Stimulated activated CD8-positive, alpha-beta memory T cell treated with anti-CD3 and anti-CD28 coated beads, Interleukin-4, amount 100 ng/mL, for 48 hours (primary cell): ENCODE results near the gene SLC6A6.

Source experiments
- DNase-seq: peaks from one replicate; pipeline ENCODE4 v3.0.0-alpha.2; 2020

Gene SLC6A6

DNA sequence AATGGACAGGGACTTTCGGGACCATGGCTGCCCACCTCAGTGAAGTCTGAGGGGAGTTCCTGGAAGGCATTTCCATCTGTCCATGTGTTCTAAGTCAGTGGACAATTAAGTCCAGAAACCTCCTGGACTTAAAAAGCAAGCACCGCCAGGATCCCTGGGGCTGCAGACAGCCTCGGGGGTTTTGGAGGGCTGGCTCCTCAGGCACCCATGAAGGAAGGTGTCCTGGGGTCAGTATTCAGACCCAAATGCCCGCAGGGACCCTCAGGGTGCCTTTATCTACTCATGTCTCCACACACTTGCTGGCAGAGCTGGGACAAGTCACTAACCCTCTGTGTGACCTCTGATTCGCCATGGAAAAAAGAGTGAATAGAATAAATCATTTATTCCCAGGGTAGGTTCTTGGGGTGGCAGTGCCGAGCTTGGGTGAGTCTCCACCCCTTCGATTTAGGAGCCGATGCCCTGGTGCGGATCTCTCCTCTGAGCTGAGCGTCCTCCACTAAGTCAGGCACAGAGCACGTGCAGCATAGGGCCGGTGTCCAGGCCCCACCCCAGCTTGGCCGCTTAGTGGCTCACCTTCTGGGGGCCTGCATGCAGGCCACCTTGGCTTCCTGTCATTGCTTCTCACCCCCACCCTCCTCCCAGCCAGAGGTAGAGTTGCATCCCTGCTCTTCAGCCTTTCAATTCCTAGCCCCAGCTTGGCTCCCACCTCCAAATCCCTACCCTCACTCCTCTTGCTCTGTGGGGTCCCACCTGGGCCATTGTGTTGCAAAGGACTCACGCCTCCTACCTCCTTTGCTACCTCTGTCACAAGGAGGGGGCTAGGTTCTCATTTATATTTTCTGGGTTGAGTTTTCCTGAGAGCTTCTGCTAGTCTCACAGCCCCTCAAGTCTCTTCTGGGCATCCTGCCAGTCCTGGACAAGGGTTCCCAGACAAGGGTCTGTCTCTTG is 19.9 kb downstream of the SLC6A6 start:
- no peak for DNase-seq

GRCh38 chr3:14423197-14423743 is 20.9 kb downstream of the SLC6A6 start:
- no peak for DNase-seq

DNA sequence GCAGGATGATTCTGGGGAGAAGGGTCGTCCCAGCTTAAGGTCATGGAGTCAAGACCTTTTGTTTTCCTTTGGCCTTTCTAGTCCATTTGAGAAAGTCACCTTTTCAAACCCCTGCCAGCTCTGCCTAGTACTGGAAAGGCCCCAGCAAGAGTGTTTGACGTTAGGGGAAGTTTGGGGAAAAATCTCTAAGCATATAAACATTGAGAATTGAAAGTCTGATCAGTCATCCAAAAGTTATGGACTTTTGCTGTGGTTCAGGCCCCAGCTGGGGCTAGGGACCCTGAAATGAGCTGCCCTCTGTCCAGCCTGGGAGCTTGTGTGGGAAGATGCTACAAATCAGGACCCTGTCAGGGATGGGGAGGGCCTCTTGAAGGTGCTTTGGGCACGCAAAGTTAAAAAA is 21.6 kb downstream of the SLC6A6 start:
- DNase-seq, result no peak

- DNase-seq, result peak; percentile 53
These were observed 22.5 kb downstream of the SLC6A6 start for GRCh38 chr3:14424711-14425580.

- peak; percentile 53 for DNase-seq
These were observed 23.3 kb downstream of the SLC6A6 start for GRCh38 chr3:14425581-14426304.

- DNase-seq, result no peak
These were observed 23.9 kb downstream of the SLC6A6 start for GRCh38 chr3:14426305-14426620.

DNA sequence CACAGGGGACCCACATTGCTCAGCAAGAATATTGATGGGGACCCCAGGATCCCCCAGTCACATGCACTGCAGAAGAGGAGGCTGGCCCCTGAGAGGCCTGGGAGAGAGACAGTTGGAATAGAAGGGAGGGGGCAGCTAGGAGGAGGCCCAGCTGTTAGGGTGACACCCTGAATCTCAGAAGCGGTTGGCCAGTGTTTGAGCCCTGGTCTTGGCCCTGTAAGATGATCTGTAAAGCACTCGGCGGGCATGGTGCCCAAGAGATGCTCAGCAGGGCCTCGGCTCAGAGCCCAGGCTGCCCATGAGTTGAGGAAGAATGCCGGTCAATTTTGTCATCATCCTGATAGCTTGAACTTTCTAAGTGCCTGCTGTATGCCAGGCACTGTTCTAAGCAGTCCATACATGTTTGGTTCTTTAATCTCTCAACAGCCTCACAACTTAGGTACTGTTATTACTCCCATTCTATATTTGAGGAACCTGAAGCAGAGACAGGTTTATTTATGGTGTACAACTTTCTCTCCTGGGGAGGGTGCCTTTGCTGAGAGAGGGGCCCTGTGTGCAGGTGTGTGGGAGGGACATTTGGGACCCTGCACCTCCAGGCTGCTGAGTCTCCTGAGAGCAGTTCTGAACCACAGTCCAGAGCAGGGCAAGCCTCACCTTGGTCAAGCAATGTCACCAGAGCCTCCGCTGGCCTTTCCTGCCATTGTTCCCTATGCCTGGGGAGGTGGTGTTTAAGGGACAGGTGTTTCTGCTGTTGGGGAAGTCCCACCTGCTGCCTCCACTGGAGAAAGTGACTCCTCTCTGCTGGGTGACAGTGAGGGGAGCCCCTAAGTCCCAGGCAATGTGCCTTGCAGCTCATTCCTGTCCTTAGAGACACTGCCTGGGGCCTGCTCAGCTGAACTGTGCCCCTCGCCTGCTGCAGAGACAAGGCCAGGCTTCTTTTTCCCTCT is 26.0 kb downstream of the SLC6A6 start:
- peak; percentile 44 for DNase-seq

DNA sequence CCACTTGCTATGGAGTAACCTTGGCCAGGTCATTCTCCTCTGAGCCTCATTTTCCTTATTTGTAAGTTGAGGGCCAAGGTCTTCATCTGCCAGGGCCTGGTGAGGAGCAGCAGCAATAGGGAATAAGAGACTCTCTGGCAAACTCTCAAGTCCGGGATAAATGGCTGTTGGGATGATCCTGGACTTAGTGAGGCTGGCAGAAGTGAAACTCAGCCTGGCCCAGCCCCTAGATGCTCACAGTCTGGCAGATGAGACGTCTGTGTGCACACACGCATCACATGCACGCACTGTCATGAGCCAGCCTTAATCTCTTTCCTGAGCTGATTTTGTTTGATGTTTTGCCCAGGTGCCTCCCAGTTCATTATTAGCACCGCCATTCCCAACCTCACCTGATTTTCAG is 26.8 kb downstream of the SLC6A6 start:
- DNase-seq, result no peak

DNA sequence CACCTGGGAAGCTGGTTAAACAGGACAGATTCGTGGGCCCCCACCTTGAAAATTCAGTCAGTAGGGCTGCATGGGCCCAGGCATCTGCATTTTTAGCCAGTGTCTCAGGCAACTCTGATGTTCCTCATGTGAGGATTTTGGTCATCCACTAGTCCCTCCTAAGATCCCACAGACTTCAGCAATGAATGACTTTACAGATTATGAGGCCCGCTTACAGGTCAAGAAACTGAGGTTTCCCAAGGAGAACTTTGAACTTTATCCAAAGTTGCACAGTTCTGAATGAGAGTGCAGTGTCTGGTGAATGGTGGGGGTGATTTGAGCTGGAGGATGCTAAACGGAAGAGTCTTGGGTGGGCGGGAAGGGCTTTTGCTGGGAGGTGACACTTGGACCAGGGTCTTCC is 27.2 kb downstream of the SLC6A6 start:
- no peak for DNase-seq

DNA sequence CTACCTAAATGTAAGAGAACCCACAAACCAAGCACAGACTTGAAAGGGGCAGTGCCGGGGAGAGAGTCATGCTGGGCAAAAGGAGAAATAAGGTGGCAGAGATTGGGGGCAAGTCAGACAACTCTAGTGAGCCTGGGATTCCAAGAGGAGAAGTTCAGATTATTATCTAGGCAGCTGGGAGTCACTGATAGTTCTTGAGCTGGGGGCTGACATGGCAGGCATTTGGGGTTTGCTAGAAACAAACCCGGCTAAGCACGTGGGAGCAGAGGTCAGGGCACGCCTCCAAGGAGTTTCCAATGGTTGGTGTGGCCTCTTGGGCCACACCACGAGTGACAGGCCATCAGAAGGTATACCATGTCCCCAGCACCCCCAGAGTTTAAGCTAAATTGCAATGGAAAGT is 27.6 kb downstream of the SLC6A6 start:
- no peak for DNase-seq

GRCh38 chr3:14430706-14431451 is 28.5 kb downstream of the SLC6A6 start:
- no peak for DNase-seq

DNA sequence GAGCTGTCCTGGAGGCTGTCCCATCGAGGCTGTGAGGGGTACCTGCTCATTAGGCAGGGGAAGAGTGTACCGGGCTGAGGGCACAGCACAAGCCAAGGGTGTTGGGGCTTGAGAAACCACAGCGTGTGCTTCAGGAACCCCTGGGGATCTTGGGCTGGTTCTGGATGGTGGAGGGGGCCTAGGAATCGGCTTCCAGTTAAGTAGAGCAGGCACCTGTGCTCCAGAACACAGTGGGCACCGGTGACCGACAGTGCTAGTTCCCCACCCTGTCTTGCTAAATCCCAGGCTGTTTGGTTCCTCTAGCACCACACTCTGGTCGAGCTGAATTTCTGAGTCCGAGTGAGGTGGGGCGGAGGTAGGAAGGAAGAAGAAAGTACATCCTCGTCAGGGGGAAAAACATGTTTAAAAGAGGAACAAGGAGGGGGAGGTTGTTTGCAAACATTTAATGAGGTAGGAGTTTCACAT is 29.1 kb downstream of the SLC6A6 start:
- peak; percentile 51 for DNase-seq

GRCh38 chr3:14431917-14432834 is 29.8 kb downstream of the SLC6A6 start:
- peak; percentile 95 for DNase-seq

DNA sequence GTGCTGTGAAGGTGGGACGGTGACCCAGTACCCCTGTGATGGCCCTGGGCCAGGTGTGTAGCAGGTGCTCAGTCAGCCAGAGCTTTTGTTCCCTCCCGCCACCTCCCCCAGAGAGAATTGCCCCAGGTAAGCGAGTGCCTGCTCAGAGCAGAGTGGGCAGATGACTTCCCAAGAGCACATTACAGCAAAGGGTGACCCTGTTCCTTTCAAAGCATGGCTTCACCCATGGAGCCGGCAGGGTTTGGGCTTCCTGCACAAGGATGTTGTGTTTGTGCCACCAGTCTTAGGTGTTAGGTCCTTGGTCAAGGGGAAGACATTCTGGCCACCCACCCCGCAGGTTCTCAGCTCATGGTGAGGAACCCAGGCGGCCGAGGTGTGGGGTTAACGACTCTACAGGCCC is 30.7 kb downstream of the SLC6A6 start:
- no peak for DNase-seq

- DNase-seq, result no peak
These were observed 31.7 kb downstream of the SLC6A6 start for GRCh38 chr3:14434126-14434497.

GRCh38 chr3:14434498-14435151 is 32.2 kb downstream of the SLC6A6 start:
- DNase-seq, result no peak

GRCh38 chr3:14435175-14436014 is 33.0 kb downstream of the SLC6A6 start:
- no peak for DNase-seq

DNA sequence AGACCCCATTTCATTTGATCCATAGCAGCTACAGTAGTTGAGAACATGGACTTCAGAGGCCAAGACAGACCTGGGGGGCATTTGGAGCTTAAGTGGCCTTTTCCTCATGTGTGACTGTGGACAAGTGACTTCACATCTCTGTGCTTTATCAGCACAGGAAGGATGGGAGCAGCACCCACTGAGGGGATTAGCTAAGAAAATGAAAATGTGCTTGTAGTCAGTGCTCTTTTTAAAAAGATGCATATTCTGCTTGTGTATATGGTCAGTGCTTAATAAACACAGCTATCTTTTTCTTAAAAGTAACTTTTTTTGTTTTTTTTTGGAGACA is 34.5 kb downstream of the SLC6A6 start:
- DNase-seq, result no peak
